ENCODE measurements around the gene LPP. TPM values are rescaled to one million over a fixed set of nuclear protein-coding genes. Genes with fewer than 3 reads are reported as not detected.

The LPP gene
- total RNA-seq, 4 donors from 2014 or later = 183 to 293 (median 242) TPM

- Histone ChIP-seq H3K27me3 (no peaks in the 10 kb centered on the region), H3K4me3 (no peak overlapping the region), H3K4me1 (peaks cover 0 to 4% (median 0%) of the 10 kb centered on the region in 4 donors), H3K27ac (no peak overlapping the region), H3K36me3 (peaks cover 0 to 7% (median 0%) of the 10 kb centered on the region in 3 donors), H3K9me3 (no peaks in the 10 kb centered on the region)
- no peak for TF ChIP-seq EP300 (IDR thresholded peaks at IDR 0.05)
- no peak for TF ChIP-seq CTCF (IDR thresholded peaks at IDR 0.05)
- TF ChIP-seq POLR2A (IDR thresholded peaks at IDR 0.05) = no peak
- DNase-seq (ENCODE audit: low spot score in 2 of 2) = no peak
- 74 to 78% methylated on average over 3 of the region's 3 CpGs for WGBS, 2 donors
Observed at GRCh38 chr3:188841906-188842305, 687.9 kb downstream of the LPP start.

- H3K36me3 ChIP-seq = peaks cover 0 to 7% (median 0%) of the 10 kb centered on the region in 3 donors
- H3K9me3 ChIP-seq = no peaks in the 10 kb centered on the region
- H3K4me3 ChIP-seq = no peak overlapping the region
- peaks cover 0 to 4% (median 0%) of the 10 kb centered on the region in 4 donors for H3K4me1 ChIP-seq
- no peak overlapping the region for H3K27ac ChIP-seq
- no peak for DNase-seq (ENCODE audit: low spot score in 2 of 2)
- no peaks in the 10 kb centered on the region for H3K27me3 ChIP-seq
- TF ChIP-seq CTCF (IDR thresholded peaks at IDR 0.05) (no peak), POLR2A (IDR thresholded peaks at IDR 0.05) (no peak), EP300 (IDR thresholded peaks at IDR 0.05) (no peak)
- 80 to 97% methylated on average over 1 of the region's 1 CpG for WGBS, 2 donors
Observed at GRCh38 chr3:188842639-188843038, 688.7 kb downstream of the LPP start.

- TF ChIP-seq EP300 (IDR thresholded peaks at IDR 0.05) = no peak
- no peak for TF ChIP-seq CTCF (IDR thresholded peaks at IDR 0.05)
- TF ChIP-seq POLR2A (IDR thresholded peaks at IDR 0.05) = no peak
- WGBS, 2 donors = 56 to 58% methylated on average over 1 of the region's 1 CpG
- Histone ChIP-seq H3K9me3 (no peaks in the 10 kb centered on the region), H3K27me3 (no peaks in the 10 kb centered on the region), H3K4me1 (peaks cover 0 to 4% (median 0%) of the 10 kb centered on the region in 4 donors), H3K36me3 (peaks cover 0 to 7% (median 0%) of the 10 kb centered on the region in 3 donors), H3K4me3 (no peak overlapping the region), H3K27ac (no peak overlapping the region)
- DNase-seq (ENCODE audit: low spot score in 2 of 2) = no peak
Observed at GRCh38 chr3:188844096-188844495, 690.1 kb downstream of the LPP start.

GRCh38 chr3:188845514-188845913, 691.6 kb downstream of the LPP start:
- Histone ChIP-seq H3K27ac (no peak overlapping the region), H3K9me3 (no peaks in the 10 kb centered on the region), H3K4me1 (peaks cover 0 to 4% (median 0%) of the 10 kb centered on the region in 4 donors), H3K4me3 (no peak overlapping the region), H3K36me3 (peaks cover 0 to 4% (median 0%) of the 10 kb centered on the region in 3 donors), H3K27me3 (no peaks in the 10 kb centered on the region)
- WGBS, 2 donors = 84 to 87% methylated on average over 3 of the region's 3 CpGs
- TF ChIP-seq CTCF (IDR thresholded peaks at IDR 0.05) (no peak), POLR2A (IDR thresholded peaks at IDR 0.05) (no peak), EP300 (IDR thresholded peaks at IDR 0.05) (no peak)
- DNase-seq (ENCODE audit: low spot score in 2 of 2) = no peak

DNA sequence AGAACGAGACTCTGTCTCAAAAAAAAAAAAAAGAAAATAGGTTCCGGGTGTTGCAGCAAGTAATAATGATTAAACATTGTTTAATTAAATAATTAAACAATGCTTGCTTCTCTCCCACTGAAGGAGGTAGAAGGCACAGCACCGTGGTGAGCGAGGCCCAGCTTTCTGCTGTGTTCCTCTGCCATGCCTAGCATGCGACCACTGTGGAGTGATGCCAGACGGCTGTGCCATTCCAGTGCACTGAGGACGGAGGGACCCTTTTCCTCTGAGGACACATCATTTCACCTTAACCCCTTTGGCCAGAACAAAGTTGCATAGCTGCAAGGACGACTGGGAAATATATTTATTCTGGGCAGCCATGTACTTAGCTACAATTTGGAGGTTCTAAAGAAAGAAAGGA, 695.0 kb downstream of the LPP start:
- Histone ChIP-seq H3K4me1 (peaks cover 0 to 12% (median 3%) of the 10 kb centered on the region in 4 donors), H3K27ac (no peak overlapping the region), H3K27me3 (no peaks in the 10 kb centered on the region), H3K36me3 (no peaks in the 10 kb centered on the region), H3K9me3 (no peaks in the 10 kb centered on the region), H3K4me3 (no peak overlapping the region)
- TF ChIP-seq EP300 (IDR thresholded peaks at IDR 0.05) (no peak), CTCF (IDR thresholded peaks at IDR 0.05) (no peak), POLR2A (IDR thresholded peaks at IDR 0.05) (no peak)
- WGBS, 2 donors = 90 to 91% methylated on average over 8 of the region's 8 CpGs
- no peak for DNase-seq (ENCODE audit: low spot score in 2 of 2)

All from tibial nerve (tissue), 4 donors.